ENCODE measurements around the gene STK10. TPM values are rescaled to one million over a fixed set of nuclear protein-coding genes. Genes with fewer than 3 reads are reported as not detected.
A peak's percentile ranks its signal among the peaks of the same experiment; 100 is the strongest.
"Not testable (repeated sequence)": the region's sequence is repeated elsewhere in the genome, so short reads cannot be mapped to it uniquely, and the experiment has no call there.

The STK10 gene
- total RNA-seq, 1 donor from 2014 or later = 8.8 TPM

DNA sequence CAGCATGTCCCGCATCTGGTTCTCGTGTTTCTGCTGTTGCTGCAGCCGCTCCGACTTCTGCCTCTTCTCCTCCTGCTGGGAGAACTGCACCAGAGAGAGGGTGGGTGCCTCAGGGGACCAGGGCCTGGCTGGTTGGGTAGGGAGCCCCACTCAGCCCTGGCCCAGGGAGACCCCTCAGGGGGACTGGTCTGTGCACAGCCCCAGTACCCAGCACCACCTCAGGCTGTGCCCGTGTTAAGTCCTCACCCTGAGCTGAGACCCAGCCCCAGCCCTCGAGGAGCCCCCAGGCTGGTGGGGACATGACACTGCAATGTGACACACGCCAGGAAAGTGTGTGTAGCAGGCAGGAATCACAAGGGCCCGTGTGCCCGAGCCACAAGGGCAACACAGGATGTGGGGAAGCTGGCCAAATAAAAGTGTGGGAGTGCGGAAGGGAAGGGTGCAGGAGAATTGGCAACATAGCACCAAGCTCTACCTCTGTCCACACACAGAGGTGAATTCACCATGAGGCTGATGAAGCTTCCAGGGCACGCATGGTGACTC, 133.3 kb downstream of the STK10 start:
- ATAC-seq (ENCODE audit: poor library complexity) (no peak), DNase-seq (no peak)
- intact Hi-C loops (cut with DNase I) = no loop called here

DNA sequence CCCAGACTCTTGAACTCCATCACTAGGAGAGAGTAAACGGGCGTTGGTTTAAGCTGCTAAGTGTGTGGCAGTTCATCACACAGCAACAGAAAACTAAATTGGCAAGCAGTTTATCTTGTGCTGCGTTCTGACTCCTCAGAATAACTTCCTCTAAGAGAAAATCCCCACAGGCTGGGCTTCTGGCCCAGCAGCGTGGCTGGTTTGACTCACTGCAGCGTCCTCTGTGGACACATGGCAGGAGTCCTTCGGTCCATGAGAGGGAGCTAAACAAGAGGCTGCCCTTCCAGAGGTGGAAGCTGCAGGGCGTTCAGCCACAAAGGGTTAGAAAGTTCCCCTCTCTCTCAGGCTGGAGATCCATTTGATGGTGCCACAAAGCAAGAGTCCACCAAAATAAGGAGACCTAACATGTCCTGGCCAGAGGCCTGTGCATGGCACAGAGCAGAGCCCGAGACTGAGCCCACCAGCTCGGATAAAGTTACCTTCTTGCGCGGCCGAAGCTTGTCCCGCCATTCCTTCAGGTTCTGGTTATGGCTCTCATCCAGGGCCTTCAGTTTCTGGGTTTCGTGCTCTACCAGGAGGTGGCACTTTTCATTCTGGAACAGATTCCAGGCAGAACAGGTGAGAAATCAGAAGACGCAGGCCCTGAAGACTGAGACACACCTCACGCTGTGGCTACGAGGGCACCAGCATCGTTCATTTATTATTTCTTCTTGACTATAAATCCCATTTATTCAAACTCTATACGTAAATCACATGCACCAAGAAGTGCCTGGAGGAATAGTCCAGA, 135.4 kb downstream of the STK10 start:
- DNase-seq = peak; percentile 86
- peak; percentile 96 for ATAC-seq (ENCODE audit: poor library complexity)
- intact Hi-C loops (cut with DNase I) = no loop called here

DNA sequence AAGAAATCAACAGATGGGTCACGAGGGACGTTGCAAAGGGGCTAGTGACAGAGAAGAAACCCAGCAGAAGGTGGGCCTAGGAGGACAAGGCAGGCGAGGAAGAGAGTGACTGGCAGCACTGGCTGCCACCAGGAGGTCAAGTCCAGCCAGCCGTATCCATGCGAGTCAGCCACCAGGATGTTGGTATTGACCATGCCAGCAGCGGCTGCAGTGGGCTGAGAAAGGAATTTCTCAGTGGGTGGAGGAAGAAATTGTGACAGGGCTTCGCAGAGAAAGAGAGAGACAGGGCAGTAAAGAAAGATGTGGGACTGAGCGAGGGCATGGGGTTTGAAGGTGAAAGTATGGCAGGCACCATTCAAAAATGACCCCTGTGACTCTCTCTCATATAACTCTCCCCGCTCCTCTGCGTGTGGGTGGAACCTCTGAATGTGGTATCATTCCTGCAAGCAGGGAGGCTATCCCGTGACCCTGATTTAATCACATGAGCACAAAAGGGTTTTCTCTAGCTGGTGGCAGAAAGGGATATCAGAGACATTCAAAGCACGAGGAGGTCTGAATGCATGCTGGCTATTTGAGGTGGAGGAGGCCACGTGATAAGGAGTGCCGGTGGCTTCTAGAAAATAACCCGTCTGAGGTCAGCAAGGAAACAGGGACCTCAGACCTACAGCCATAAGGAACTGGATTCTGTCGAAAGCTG, 136.2 kb downstream of the STK10 start:
- peak; percentile 11 for ATAC-seq (ENCODE audit: poor library complexity)
- intact Hi-C loops (cut with DNase I) = no loop called here
- DNase-seq = no peak

DNA sequence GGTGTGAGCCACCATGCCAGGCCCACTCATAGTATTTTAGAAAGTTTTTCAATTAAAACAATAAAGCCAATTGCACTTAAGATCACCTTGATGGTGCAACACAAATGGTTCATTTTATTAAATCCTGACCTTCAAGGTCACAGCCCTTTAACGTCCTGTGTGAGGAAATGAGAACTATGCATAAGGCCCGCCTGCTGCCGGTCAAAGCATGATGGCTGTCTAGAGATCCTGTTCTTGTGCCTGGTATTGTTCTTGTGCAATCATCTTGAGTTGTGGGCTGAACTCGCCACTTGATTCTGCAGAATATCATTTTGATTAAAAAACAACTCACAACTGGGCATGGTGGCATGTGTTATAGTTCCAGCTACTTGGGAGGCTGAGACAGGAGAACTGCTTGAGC, 137.9 kb downstream of the STK10 start:
- DNase-seq = no peak
- ATAC-seq (ENCODE audit: poor library complexity) = no peak
- intact Hi-C loops (cut with DNase I) = no loop called here

DNA sequence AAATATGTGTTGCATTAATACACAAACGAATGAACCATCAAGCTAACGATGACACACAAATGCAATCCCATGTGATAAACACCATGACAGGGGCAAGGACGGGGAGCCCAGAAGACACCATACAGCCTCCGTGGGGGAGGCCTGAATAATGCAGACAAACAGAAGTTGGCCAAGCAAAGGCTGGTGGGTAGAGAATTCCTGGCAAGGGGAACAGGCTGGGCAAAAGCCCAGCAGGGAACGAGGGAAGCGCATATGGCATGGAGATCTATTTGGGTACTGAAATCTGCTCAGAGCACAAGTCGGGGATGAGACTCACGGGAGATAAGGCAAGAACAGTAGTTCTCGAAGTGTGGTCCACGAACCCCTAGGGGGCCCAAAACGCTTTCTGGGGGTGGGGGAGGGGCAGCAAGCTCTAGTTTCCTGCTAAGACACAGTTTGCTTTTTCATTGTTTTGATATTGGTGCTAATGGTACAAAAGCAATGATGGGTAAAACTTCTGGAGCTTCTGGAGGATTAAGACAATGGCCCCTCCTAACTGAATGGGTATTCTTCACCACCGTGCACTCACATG, 138.7 kb downstream of the STK10 start:
- no peak for ATAC-seq (ENCODE audit: poor library complexity)
- intact Hi-C loops (cut with DNase I) = loop anchor here (10.0 kb wide), 1 partner anchor 635 kb away; the partner anchor contains the start of gene FGF18
- DNase-seq = no peak

DNA sequence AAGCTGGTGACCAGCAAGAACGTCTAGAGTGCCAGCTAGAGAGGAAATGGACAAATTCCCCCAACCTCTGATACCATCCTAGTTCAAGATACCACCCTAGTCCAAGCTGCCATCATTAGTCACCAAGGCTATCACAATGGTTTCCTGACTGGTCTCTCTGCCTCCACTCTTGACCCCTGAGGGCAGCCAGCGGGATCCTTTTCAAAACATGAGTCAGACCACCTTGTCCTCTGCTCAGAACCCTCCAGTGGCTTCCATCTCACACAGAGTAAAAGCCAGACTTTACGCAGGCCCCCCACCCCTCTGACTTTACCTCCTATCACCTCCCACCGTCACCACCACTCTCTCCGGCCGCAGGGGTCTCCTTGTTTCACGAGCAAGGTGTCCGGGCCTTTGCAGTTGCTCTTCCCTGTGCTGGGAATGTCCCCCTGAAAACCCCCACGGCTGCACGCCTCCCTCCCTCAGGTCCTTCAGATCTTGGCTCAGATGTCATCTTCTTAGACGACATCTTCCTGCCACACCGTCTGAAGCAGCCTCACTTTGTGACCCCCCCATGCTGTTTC, 139.4 kb downstream of the STK10 start:
- ATAC-seq (ENCODE audit: poor library complexity) (no peak), DNase-seq (no peak)
- intact Hi-C loops (cut with DNase I) = loop anchor here (10.0 kb wide), 1 partner anchor 634 kb away; the partner anchor contains the start of gene FGF18

DNA sequence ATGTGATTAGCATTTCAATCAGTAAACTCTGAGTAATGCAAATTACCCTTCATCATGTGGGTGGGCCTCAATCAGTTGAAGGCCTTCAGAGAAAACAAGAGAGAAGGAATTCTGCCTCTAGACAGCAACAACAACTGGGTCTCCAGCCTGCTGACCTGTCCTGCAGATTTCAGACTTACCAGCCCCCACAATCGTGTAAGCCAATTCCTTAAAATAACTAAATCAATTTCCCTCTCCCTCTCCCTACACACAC, 139.9 kb downstream of the STK10 start:
- intact Hi-C loops (cut with DNase I) = loop anchor here (10.0 kb wide), 1 partner anchor 633 kb away; the partner anchor contains the start of gene FGF18
- no peak for DNase-seq
- no peak for ATAC-seq (ENCODE audit: poor library complexity)

DNA sequence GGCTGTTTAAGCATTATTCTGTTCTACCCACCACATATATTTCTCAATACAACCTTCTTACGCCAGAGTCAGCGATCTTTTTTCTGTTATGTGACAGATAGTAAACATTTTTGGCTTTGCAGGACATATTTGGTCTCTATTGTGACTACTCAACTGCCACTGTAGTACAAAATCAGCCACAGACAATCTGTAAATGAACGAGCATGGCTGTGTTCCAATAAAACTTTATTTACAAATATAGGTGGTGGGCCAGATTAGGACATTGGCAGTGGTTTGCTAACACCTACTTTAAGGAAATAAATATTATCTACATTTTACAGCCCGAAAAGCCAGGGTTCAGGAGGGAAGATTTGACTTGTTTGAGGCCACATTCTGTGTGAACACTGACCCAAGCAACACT, 141.4 kb downstream of the STK10 start:
- ATAC-seq (ENCODE audit: poor library complexity) (no peak), DNase-seq (no peak)
- intact Hi-C loops (cut with DNase I) = loop anchor here (10.0 kb wide), 1 partner anchor 632 kb away; the partner anchor contains the start of gene FGF18

DNA sequence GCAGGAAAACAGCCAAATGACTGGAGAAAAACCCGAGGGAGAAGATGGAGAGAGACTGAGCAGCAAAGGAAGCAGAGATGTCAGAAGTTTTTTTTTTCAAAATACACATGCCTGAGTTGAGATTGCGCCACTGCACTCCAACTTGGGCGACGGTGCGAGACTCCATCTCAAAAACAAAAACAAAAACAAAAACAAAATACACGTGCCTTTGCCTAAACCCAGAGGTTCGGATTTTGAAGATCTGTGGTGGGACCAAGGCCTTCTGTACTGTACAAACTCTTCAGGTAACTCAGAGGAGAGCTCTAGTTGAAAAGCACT, 142.8 kb downstream of the STK10 start:
- ATAC-seq (ENCODE audit: poor library complexity) (no peak), DNase-seq (no peak)
- intact Hi-C loops (cut with DNase I) = loop anchor here (10.0 kb wide), 1 partner anchor 630 kb away; the partner anchor contains the start of gene FGF18

DNA sequence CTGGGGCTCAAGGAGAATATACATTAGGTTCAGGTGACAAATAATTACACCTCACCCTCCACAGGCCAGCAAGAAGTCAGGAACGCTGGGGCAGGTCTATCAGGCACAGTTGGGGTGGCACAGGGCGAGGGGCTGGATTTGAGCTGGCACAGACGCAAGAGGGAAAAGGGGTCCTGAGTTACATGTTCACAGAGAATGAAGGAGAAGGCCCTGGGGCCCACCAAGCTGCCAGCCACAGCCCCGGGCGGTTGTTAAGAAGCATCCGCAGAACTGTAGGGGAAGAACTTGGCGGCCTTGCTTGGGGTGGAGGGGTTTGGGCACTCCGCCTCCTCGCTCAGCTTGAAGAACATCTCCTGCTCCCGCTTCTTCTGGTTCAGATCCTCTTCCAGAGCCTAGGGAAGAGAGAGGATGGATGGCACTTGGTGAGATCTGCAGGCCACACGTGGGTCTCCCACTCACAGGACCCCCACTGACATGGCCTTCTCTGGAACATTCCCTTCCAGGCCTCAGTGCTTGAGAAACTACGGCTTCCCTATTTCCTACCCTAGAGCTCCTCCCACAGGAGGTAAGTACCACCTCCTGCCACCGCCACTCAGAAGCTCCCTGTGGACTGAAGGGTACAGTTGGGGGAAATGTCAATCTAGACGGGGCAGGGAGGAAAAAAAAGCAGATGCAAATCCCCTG, 143.3 kb downstream of the STK10 start:
- no peak for DNase-seq
- intact Hi-C loops (cut with DNase I) = loop anchor here (10.0 kb wide), 1 partner anchor 630 kb away; the partner anchor contains the start of gene FGF18
- no peak for ATAC-seq (ENCODE audit: poor library complexity)

DNA sequence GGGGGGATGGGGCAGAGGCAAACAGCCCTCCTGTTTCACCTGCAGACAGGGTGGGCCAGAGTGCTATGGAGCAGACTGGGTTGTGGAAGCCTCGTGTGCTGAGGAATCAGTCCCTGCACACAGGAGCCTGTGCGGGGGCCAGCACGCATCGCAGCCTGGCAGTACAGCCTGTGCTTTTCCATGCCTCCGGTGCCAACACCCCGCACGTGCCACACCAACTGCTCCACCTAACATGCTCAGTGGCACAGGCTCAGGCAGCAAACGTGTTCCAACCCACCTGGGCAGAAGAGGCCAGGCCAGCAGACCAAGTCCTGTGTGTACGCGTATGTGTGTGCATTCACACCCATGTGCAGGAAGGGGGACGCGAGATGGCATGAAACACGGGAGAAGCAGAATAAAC, 144.2 kb downstream of the STK10 start:
- DNase-seq = no peak
- intact Hi-C loops (cut with DNase I) = loop anchor here (10.0 kb wide), 1 partner anchor 629 kb away; the partner anchor contains the start of gene FGF18
- no peak for ATAC-seq (ENCODE audit: poor library complexity)

DNA sequence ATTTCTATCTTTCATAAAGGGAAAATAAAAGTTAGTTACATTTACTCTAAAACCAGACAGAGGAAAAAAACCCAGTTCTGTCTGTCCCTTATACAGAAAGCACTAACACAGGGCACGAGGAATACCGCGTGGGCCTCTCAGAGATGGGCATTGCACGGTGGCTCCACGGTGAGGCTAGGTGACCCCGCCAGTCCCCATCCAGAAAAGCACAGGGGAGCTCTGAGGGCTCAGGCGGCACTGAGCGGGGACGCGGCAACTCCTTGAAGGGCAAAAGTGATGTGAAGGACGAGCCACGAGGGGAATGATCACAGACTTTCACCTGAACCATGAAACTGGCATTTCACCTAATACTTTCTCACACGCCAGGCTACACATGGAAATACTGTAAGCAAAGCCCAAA, 145.8 kb downstream of the STK10 start:
- DNase-seq (no peak), ATAC-seq (ENCODE audit: poor library complexity) (no peak)
- intact Hi-C loops (cut with DNase I) = loop anchor here (10.0 kb wide), 1 partner anchor 627 kb away; the partner anchor contains the start of gene FGF18

DNA sequence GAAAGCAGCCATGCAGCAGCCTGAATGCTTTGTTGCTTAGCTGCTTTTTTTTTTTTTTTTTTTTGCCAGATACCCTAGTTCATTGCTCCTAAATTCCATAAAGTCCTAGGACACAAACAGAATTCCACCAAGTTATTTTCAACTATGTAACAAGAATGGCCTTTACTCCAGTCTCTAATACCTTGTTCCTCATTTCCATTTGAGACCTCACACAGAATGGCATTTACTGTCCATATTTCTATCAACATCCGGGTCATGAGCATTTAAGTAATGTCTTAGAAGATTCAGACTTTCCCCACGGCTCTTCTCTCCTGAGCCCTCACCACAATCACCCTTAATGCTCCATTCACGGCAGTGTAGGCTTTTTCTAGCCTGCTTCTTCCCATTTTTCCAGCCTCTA, 149.9 kb downstream of the STK10 start:
- intact Hi-C loops (cut with DNase I) = no loop called here
- DNase-seq (no peak), ATAC-seq (ENCODE audit: poor library complexity) (no peak)

DNA sequence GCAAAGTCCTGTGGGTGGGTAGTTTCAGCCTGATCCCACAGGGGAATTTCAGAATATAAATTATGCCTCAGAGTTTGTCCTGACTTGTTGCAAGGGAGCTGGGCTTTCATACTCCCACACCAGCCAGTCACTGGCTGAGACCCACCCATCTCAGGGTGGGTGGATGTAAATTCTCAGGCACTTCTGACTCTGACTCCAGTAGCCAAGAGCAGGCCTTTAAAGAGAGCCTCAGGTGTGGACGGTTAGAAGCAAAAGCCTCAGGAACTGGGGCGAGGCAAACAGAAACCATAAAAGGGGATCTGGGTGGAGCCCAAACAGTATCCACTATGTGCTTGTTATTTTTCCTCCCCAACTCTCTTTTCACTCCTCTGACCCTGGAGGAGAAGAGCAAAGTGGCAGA, 153.0 kb downstream of the STK10 start:
- DNase-seq (no peak), ATAC-seq (ENCODE audit: poor library complexity) (no peak)
- intact Hi-C loops (cut with DNase I) = no loop called here

DNA sequence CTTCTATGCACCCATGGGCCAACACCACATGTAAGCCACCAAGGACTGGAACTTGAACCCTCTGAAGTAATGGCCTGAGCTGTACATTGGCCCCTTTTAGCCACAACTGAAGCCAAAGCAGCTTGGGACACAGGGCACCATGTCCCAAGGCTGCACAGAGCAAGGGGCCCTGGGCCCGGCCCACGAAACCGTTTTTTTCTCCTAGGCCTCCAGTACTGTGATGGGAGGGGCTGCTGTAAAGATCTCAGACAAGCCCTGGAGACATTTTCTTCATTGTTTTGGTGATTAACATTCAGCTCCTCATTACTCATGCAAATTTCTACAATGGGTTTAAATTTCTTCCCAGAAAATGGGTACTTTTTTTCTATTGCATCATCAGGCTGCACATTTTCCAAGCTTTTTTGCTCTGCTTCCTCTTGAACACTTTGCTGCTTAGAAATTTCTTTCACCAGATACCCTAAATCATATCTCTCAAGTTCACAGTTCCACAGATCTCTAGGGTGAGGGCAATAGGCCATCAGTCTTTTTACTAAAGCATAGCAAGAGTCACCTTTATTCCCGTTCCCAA, 156.0 kb downstream of the STK10 start:
- no peak for ATAC-seq (ENCODE audit: poor library complexity)
- no peak for DNase-seq
- intact Hi-C loops (cut with DNase I) = no loop called here

DNA sequence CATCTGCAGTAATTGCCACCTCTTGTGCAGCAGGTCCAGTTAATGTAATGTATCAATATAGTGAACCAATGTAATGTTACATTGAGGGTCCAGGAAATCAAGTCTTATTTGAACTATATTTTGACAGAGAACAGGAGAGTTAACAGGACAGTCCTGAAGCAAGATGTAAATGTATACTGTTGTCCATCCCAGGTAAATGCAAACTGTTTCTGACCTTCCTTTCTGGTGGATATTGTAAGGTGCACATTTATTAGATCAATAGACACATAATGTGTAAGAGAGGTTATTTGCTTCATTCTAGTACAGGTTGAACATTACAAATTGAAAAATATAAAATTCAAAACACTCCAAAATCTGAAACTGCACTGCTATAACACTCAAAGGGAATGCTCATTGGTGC, 158.1 kb downstream of the STK10 start:
- intact Hi-C loops (cut with DNase I) = no loop called here
- ATAC-seq (ENCODE audit: poor library complexity) (no peak), DNase-seq (no peak)

DNA sequence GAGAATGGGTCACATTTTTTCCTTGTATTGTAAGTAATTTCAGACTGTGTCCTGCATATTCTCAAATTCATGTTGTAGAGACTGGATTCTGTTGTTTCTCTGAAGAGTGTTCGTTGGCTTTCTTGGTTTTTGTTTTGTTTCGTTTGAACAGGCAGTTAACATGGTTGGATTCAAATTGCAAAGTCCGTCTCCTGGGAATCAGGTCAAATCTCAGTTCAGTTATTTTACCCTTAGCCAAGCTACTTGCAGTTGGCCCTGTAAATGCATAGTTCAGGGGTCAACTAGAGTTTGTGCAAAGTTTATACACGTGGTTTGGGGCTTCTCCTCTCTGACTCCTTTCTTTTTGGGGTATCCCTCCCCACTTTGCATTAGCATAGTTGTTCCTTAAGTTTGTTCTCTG, 159.9 kb downstream of the STK10 start:
- intact Hi-C loops (cut with DNase I) = no loop called here
- no peak for DNase-seq

DNA sequence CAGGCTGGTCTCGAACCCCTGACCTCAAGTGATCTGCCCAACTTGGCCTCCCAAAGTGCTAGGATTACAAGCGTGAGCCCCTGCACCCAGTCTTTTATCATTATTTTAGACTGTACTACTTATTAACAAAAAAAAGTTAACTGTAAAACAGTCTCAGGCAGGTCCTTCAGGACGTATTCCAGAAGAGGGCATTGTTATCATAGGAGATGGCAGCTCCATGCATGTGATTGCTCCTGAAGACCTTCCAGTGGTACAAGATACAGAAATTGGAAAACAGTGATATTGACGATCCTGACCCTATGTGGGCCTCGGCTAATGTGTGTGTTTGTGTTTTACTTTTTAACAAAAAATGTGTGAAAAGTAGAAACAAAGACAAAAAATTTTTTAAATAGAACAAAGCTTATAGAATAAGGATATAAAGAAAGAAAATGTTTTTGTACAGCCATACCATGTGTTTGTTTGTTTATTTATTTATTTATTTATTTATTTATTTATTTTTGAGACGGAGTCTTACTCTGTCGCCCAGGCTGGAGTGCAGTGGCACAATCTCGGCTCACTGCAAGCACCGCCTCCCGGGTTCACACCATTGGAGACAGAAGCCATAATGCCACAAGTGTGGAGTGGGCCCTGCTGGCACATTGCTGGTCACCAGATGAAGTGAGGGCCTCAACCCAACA, 167.8 kb downstream of the STK10 start:
- ATAC-seq (ENCODE audit: poor library complexity); intact Hi-C loops (cut with DNase I); DNase-seq: not testable (repeated sequence)

More for the DNA sequence above, 159.9 kb downstream of the STK10 start:
- no peak for ATAC-seq (ENCODE audit: poor library complexity)
